ENCODE results near the gene NBAS. TPM values are rescaled to one million over a fixed set of nuclear protein-coding genes. Genes with fewer than 3 reads are reported as not detected.

NBAS gene
- total RNA-seq, 3 donors from 2014 or later (not counting 1 experiment from before 2014, with no cell fraction given) = 27.8 to 34.7 (median 29.2) TPM

GRCh38 chr2:15511686-15512085 lies 49.4 kb downstream of the NBAS start:
- WGBS (ENCODE audit: insufficient coverage) = 75% methylated on average over 1 of the region's 1 CpG

GRCh38 chr2:15510552-15510951 lies 50.6 kb downstream of the NBAS start:
- H3K27ac Mint-ChIP-seq = no peak overlapping the region
- H3K27me3 Mint-ChIP-seq (ENCODE audit: low read depth in 2 of 2) = no peaks in the 10 kb centered on the region
- ATAC-seq (no peak), DNase-seq (no peak)
- Histone ChIP-seq H3K27ac (ENCODE audit: low read length) (no peak overlapping the region), H3K4me3 (ENCODE audit: low read length) (no peak overlapping the region), H3K9me3 (ENCODE audit: control insufficient read depth, insufficient read depth, low read length) (no peaks in the 10 kb centered on the region), H3K36me3 (ENCODE audit: control insufficient read depth, insufficient read depth, low read length) (peaks cover 23% of the 10 kb centered on the region), H3K4me1 (ENCODE audit: control insufficient read depth, insufficient read depth, low read length) (no peaks in the 10 kb centered on the region), H3K27me3 (ENCODE audit: control insufficient read depth, insufficient read depth, low read length) (no peaks in the 10 kb centered on the region)
- peaks cover 0 to 6% of the 10 kb centered on the region in 2 donors for H3K4me1 Mint-ChIP-seq
- intact Hi-C loops (cut with micrococcal nuclease) = no loop called here
- WGBS (ENCODE audit: insufficient coverage) = no CpG with 5 or more reads among the region's 1 CpG
- no peaks in the 10 kb centered on the region for H3K9me3 Mint-ChIP-seq
- H3K4me3 Mint-ChIP-seq = no peak overlapping the region
- TF ChIP-seq CTCF (IDR thresholded peaks at IDR 0.05) = no peak
- peaks cover 12% of the 10 kb centered on the region for H3K36me3 Mint-ChIP-seq

More at GRCh38 chr2:15511686-15512085, 49.4 kb downstream of the NBAS start:
- Mint-ChIP-seq H3K9me3 (no peaks in the 10 kb centered on the region), H3K27me3 (ENCODE audit: low read depth in 2 of 2) (no peaks in the 10 kb centered on the region), H3K36me3 (peaks cover 18% of the 10 kb centered on the region), H3K27ac (no peak overlapping the region), H3K4me3 (no peak overlapping the region), H3K4me1 (peaks cover 0 to 10% of the 10 kb centered on the region in 2 donors)
- Histone ChIP-seq H3K4me1 (ENCODE audit: control insufficient read depth, insufficient read depth, low read length) (no peaks in the 10 kb centered on the region), H3K9me3 (ENCODE audit: control insufficient read depth, insufficient read depth, low read length) (no peaks in the 10 kb centered on the region), H3K36me3 (ENCODE audit: control insufficient read depth, insufficient read depth, low read length) (peaks cover 23% of the 10 kb centered on the region), H3K4me3 (ENCODE audit: low read length) (no peak overlapping the region), H3K27me3 (ENCODE audit: control insufficient read depth, insufficient read depth, low read length) (no peaks in the 10 kb centered on the region), H3K27ac (ENCODE audit: low read length) (no peak overlapping the region)
- no peak for TF ChIP-seq CTCF (IDR thresholded peaks at IDR 0.05)
- ATAC-seq (no peak), DNase-seq (no peak)
- intact Hi-C loops (cut with micrococcal nuclease) = no loop called here

GRCh38 chr2:15510131-15510530 lies 51.0 kb downstream of the NBAS start:
- no peak for TF ChIP-seq CTCF (IDR thresholded peaks at IDR 0.05)
- DNase-seq = no peak
- no peaks in the 10 kb centered on the region for H3K27me3 ChIP-seq (ENCODE audit: control insufficient read depth, insufficient read depth, low read length)
- 96% methylated on average over 3 of the region's 3 CpGs for WGBS (ENCODE audit: insufficient coverage)
- no peaks in the 10 kb centered on the region for H3K4me1 ChIP-seq (ENCODE audit: control insufficient read depth, insufficient read depth, low read length)
- Mint-ChIP-seq H3K27ac (no peak overlapping the region), H3K9me3 (no peaks in the 10 kb centered on the region), H3K4me3 (no peak overlapping the region), H3K27me3 (ENCODE audit: low read depth in 2 of 2) (no peaks in the 10 kb centered on the region), H3K36me3 (peaks cover 11% of the 10 kb centered on the region), H3K4me1 (peaks cover 4 to 9% of the 10 kb centered on the region in 2 donors)
- no peak overlapping the region for H3K27ac ChIP-seq (ENCODE audit: low read length)
- intact Hi-C loops (cut with micrococcal nuclease) = no loop called here
- H3K36me3 ChIP-seq (ENCODE audit: control insufficient read depth, insufficient read depth, low read length) = peaks cover 23% of the 10 kb centered on the region
- H3K9me3 ChIP-seq (ENCODE audit: control insufficient read depth, insufficient read depth, low read length) = no peaks in the 10 kb centered on the region
- no peak for ATAC-seq
- no peak overlapping the region for H3K4me3 ChIP-seq (ENCODE audit: low read length)

- ATAC-seq (no peak), DNase-seq (no peak)
- H3K36me3 ChIP-seq (ENCODE audit: control insufficient read depth, insufficient read depth, low read length) = peaks cover 26% of the 10 kb centered on the region
- H3K4me1 ChIP-seq (ENCODE audit: control insufficient read depth, insufficient read depth, low read length) = no peaks in the 10 kb centered on the region
- H3K27me3 Mint-ChIP-seq (ENCODE audit: low read depth in 2 of 2) = no peaks in the 10 kb centered on the region
- no peak for TF ChIP-seq CTCF (IDR thresholded peaks at IDR 0.05)
- intact Hi-C loops (cut with micrococcal nuclease) = no loop called here
- peaks cover 6 to 8% of the 10 kb centered on the region in 2 donors for H3K4me1 Mint-ChIP-seq
- 100% methylated on average over 2 of the region's 3 CpGs for WGBS (ENCODE audit: insufficient coverage)
- H3K9me3 Mint-ChIP-seq = no peaks in the 10 kb centered on the region
- H3K4me3 ChIP-seq (ENCODE audit: low read length) = no peak overlapping the region
- H3K27ac Mint-ChIP-seq = no peak overlapping the region
- H3K4me3 Mint-ChIP-seq = no peak overlapping the region
- H3K27ac ChIP-seq (ENCODE audit: low read length) = no peak overlapping the region
- H3K9me3 ChIP-seq (ENCODE audit: control insufficient read depth, insufficient read depth, low read length) = no peaks in the 10 kb centered on the region
- H3K36me3 Mint-ChIP-seq = peaks cover under 1% of the 10 kb centered on the region
- H3K27me3 ChIP-seq (ENCODE audit: control insufficient read depth, insufficient read depth, low read length) = no peaks in the 10 kb centered on the region
Measured at GRCh38 chr2:15507697-15508096, 53.4 kb downstream of the NBAS start.

All from natural killer cell (primary cell).